Astrocyte of the cerebellum (primary cell): ENCODE data around the gene MRTFA.

ENCODE experiments used
- DNase-seq: peaks from one replicate; pipeline ENCODE4 v3.0.0-alpha.2; 2011; ENCODE audit warnings: low read depth
- H3K4me3 ChIP-seq: 2 replicates; pipeline ENCODE4 v1.5.1; 2011; ENCODE audit warnings: mild to moderate bottlenecking, low read depth, low read length, moderate library complexity
- in situ Hi-C: cut with HindIII; loops from 2 replicates; pipeline ENCODE4 v1.10.0; 2017; ENCODE audit warnings: low sequenced_read_pairs
- TF ChIP-seq, protein P1 (sequence below): IDR thresholded peaks from 2 replicates; pipeline ENCODE4 v1.5.1; 2012; ENCODE audit warnings: low read length, low read depth, moderate library complexity, mild to moderate bottlenecking; ENCODE audit errors: missing control alignments

The MRTFA gene

GRCh38 chr22:40553014-40553554 lies 83.4 kb downstream of the MRTFA start:
- H3K4me3 ChIP-seq = no peak overlapping the region
- no peak for DNase-seq
- TF ChIP-seq, protein P1, sequence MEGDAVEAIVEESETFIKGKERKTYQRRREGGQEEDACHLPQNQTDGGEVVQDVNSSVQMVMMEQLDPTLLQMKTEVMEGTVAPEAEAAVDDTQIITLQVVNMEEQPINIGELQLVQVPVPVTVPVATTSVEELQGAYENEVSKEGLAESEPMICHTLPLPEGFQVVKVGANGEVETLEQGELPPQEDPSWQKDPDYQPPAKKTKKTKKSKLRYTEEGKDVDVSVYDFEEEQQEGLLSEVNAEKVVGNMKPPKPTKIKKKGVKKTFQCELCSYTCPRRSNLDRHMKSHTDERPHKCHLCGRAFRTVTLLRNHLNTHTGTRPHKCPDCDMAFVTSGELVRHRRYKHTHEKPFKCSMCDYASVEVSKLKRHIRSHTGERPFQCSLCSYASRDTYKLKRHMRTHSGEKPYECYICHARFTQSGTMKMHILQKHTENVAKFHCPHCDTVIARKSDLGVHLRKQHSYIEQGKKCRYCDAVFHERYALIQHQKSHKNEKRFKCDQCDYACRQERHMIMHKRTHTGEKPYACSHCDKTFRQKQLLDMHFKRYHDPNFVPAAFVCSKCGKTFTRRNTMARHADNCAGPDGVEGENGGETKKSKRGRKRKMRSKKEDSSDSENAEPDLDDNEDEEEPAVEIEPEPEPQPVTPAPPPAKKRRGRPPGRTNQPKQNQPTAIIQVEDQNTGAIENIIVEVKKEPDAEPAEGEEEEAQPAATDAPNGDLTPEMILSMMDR = no peak
- in situ Hi-C loops = no loop called here

DNA sequence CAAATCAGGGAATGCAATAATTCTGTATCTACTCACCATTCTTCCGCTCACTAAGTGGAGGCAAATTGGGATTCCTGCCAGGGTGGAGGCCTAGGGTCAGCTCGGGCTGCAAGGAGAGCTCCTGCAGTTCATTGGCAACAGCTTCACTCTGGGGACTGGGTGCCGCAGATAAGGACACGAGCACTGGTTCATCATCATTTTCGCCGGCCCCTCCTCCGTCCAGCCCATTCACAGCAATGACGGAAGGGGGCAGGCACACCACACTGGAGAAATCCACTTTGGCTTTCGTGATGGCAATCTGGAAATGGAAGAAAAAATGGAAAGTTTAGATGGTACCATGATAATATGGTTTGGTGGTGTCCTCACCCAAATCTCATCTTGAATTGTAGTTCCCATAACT lies 84.4 kb downstream of the MRTFA start:
- in situ Hi-C loops = no loop called here
- no peak for DNase-seq
- no peak overlapping the region for H3K4me3 ChIP-seq
- TF ChIP-seq, protein P1 = no peak

- no peak for DNase-seq
- no peak overlapping the region for H3K4me3 ChIP-seq
- in situ Hi-C loops = no loop called here
- TF ChIP-seq, protein P1 = no peak
Observed at GRCh38 chr22:40547729-40548143, 88.8 kb downstream of the MRTFA start.

GRCh38 chr22:40544758-40545157 lies 91.8 kb downstream of the MRTFA start:
- TF ChIP-seq, protein P1 = no peak
- in situ Hi-C loops = no loop called here
- DNase-seq = no peak
- no peak overlapping the region for H3K4me3 ChIP-seq

GRCh38 chr22:40542821-40543540 lies 93.5 kb downstream of the MRTFA start:
- DNase-seq = no peak
- TF ChIP-seq, protein P1 = no peak
- H3K4me3 ChIP-seq = no peak overlapping the region
- in situ Hi-C loops = no loop called here

DNA sequence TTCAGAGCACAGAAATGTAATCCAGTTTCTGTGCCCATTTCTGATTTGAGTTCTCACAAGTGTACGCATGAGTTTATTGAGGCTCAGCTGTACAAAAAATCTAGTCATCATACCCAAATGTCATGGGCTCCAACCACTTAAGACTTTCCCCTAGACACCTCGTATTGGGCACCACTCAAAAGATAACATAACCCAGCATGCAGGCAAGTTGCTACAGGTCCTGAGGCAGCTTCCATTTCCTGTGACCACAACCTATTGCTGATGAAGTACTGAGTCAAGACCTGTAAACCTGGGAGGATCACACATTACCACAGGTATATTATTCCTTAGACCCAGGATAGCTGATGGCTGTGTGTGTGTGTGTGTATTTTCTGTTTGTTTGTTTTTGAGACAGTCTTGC lies 95.2 kb downstream of the MRTFA start:
- in situ Hi-C loops = no loop called here
- TF ChIP-seq, protein P1 = no peak
- H3K4me3 ChIP-seq = no peak overlapping the region
- no peak for DNase-seq
